K562 (cell line): ENCODE data around the gene NAIF1. TPM values are rescaled to one million over a fixed set of nuclear protein-coding genes. Genes with fewer than 3 reads are reported as not detected.

Experiments
- ATF3 ChIP-seq, 2 experiments: fragments of 450-650 bp in 1 of 2; sonication (generic) in 1 of 2; formaldehyde crosslinking in 1 of 2; IDR thresholded peaks in 1 of 2; conservative IDR thresholded peaks in 1 of 2; 2 replicates each; pipeline versions ENCODE4 v1.6.1 to v1.8.1; 2016 to 2023; ENCODE audit warnings: mild to moderate bottlenecking in 2 of 2, moderate library complexity in 2 of 2, inconsistent platforms in 1 of 2, missing genetic modification reagents in 1 of 2
- CAMTA2 ChIP-seq: fragments of 250-450 bp; sonication (Bioruptor Pico); conservative IDR thresholded peaks from 2 replicates; pipeline ENCODE4 v1.5.1; 2022
- CEBPZ ChIP-seq: fragments of 150-350 bp; IDR thresholded peaks from 2 replicates; pipeline ENCODE4 v1.6.1; 2014; ENCODE audit warnings: low read depth, mild to moderate bottlenecking, low read length, borderline replicate concordance
- GABPB1 ChIP-seq: sonication (generic); formaldehyde crosslinking; IDR thresholded peaks from 2 replicates; pipeline ENCODE4 v1.8.0; 2022; ENCODE audit warnings: mild to moderate bottlenecking, missing genetic modification reagents
- GTF2A2 ChIP-seq: IDR thresholded peaks from 2 replicates; pipeline ENCODE4 v1.6.1; 2016; ENCODE audit warnings: mild to moderate bottlenecking, missing genetic modification characterization, missing compliant biosample characterization
- MXD1 ChIP-seq: fragments of 250-450 bp; sonication (Bioruptor Pico); IDR thresholded peaks from 2 replicates; pipeline ENCODE4 v1.8.0; 2021; ENCODE audit warnings: borderline replicate concordance, mild to moderate bottlenecking, moderate library complexity; ENCODE audit not compliant: poor library complexity, severe bottlenecking
- NR1H2 ChIP-seq: sonication (generic); formaldehyde crosslinking; IDR thresholded peaks from 2 replicates; pipeline ENCODE4 v1.4.0; 2020; ENCODE audit warnings: mild to moderate bottlenecking, missing genetic modification reagents
- PCBP2 ChIP-seq: fragments of 200-400 bp; formaldehyde crosslinking; IDR thresholded peaks from 2 replicates; pipeline ENCODE4 v1.6.1; 2018; ENCODE audit warnings: low read length, low read depth, mild to moderate bottlenecking, moderate library complexity; ENCODE audit not compliant: poor library complexity, severe bottlenecking
- ZNF407 ChIP-seq: fragments of 450-650 bp; IDR thresholded peaks from 2 replicates; pipeline ENCODE4 v1.6.1; 2016; ENCODE audit warnings: low read depth
- polyA plus RNA-seq, 8 experiments: library from polyadenylated mRNA; depleted of rRNA in 4 of 8; stranded (reverse) in 5 of 8; unstranded in 3 of 8; fragments of >200 nt; fragmentation: Nextera tagmentation in 2 of 8; fragmentation: Illumina TruSeq in 1 of 8; extraction: Ambion mirVana in 2 of 8; extraction: Trizol in 1 of 8; gene quantifications; 2 replicates each; pipeline versions ENCODE4 v1.2.1 to v1.2.3, GENCODE V29; 2011 to 2014; ENCODE audit warnings: inconsistent platforms in 1 of 8, missing spikeins in 1 of 8
- total RNA-seq, 7 experiments: library from RNA; depleted of rRNA in 6 of 7; stranded (reverse); fragments of >200 nt in 6 of 7; fragmentation: Illumina TruSeq in 2 of 7; extraction: Trizol in 2 of 7; gene quantifications; 2 replicates each; pipeline versions ENCODE4 v1.2.1 to v1.2.3, GENCODE V29; 2011 to 2021; ENCODE audit warnings: low replicate concordance in 1 of 7
- TF ChIP-seq, protein P1 (sequence below): sonication (generic); formaldehyde crosslinking; IDR thresholded peaks from 2 replicates; pipeline ENCODE4 v1.9.0; 2022; ENCODE audit warnings: mild to moderate bottlenecking, missing genetic modification reagents
- TF ChIP-seq, protein P2 (sequence below): fragments of 450-650 bp; formaldehyde crosslinking; IDR thresholded peaks from 2 replicates; pipeline ENCODE4 v1.4.0; 2022; ENCODE audit warnings: mild to moderate bottlenecking, moderate library complexity

NAIF1 gene
- total and polyA plus RNA-seq, 9 of the 15 experiments (the other 6 are each of a cell fraction or from before 2014, with no cell fraction given), result 4.8 to 26.6 (median 17.2) TPM

DNA sequence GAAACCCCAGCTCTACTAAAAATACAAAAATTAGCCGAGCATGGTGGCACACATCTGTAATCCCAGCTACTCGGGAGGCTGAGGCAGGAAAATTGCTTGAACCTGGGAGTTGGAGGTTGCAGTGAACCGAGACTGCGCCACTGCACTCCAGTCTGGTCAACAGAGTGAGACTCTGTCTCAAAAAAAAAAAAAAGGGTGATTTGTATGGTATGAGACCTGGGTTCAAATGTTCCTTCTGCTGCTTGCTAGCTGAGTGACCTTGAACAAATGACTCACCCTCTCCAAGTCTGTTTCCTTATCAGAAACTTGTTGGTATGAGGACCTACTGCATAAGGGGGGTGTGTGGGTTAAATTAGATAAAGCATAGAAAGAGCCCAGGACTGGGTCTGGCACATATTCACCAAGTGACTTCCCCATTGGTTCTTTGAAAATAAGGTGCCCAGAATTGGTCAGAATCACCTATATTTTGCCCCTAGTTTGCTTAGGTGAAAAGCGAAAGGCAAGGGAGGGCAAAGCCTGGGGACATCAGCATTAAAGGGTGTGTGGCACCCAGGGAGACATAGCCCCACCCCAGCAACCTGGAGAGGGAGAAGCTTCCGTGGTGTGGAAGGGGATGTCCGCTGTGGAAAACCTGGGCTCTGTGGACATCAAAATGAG lies 10.9 kb upstream of the NAIF1 start (continued):
- TF ChIP-seq ATF3 (IDR thresholded peaks at IDR 0.05) (peak; percentile 90), ATF3 (CRISPR knock-in tag; conservative IDR thresholded peaks at IDR 0.05) (no peak; the same call in 1 of the 2 replicates), ZNF407 (no peak), MXD1 (CRISPR knock-in tag) (no peak), CAMTA2 (CRISPR knock-in tag) (no peak), GTF2A2 (tag) (no peak), CEBPZ (no peak), PCBP2 (no peak), NR1H2 (no peak), GABPB1 (no peak)
- TF ChIP-seq, protein P1, sequence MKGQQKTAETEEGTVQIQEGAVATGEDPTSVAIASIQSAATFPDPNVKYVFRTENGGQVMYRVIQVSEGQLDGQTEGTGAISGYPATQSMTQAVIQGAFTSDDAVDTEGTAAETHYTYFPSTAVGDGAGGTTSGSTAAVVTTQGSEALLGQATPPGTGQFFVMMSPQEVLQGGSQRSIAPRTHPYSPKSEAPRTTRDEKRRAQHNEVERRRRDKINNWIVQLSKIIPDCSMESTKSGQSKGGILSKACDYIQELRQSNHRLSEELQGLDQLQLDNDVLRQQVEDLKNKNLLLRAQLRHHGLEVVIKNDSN (CRISPR knock-in tag), result no peak
- TF ChIP-seq, protein P2, sequence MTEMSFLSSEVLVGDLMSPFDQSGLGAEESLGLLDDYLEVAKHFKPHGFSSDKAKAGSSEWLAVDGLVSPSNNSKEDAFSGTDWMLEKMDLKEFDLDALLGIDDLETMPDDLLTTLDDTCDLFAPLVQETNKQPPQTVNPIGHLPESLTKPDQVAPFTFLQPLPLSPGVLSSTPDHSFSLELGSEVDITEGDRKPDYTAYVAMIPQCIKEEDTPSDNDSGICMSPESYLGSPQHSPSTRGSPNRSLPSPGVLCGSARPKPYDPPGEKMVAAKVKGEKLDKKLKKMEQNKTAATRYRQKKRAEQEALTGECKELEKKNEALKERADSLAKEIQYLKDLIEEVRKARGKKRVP, result no peak
